OCI-LY7 (cell line): ENCODE measurements around the gene RPLP1.

Experiments
- CTCF ChIP-seq: fragments of 200-600 bp; sonication (generic); conservative IDR thresholded peaks from 2 replicates; pipeline ENCODE4 v1.5.1; 2014; ENCODE audit warnings: mild to moderate bottlenecking, antibody characterized with exemption, low read length, moderate library complexity, mixed read lengths
- EZH2phosphoT487 ChIP-seq: fragments of 200-600 bp; sonication (generic); IDR thresholded peaks from 2 replicates; pipeline ENCODE4 v1.6.1; 2018; ENCODE audit warnings: low read depth, borderline replicate concordance, mild to moderate bottlenecking, mixed run types, antibody characterized with exemption, low read length, moderate library complexity, mixed read lengths

GRCh38 chr15:69405110-69405509 lies 47.5 kb upstream of the RPLP1 start:
- TF ChIP-seq EZH2phosphoT487 (no peak), CTCF (no peak)
